Measurements from ENCODE around the gene DPH7.

DPH7 gene

DNA sequence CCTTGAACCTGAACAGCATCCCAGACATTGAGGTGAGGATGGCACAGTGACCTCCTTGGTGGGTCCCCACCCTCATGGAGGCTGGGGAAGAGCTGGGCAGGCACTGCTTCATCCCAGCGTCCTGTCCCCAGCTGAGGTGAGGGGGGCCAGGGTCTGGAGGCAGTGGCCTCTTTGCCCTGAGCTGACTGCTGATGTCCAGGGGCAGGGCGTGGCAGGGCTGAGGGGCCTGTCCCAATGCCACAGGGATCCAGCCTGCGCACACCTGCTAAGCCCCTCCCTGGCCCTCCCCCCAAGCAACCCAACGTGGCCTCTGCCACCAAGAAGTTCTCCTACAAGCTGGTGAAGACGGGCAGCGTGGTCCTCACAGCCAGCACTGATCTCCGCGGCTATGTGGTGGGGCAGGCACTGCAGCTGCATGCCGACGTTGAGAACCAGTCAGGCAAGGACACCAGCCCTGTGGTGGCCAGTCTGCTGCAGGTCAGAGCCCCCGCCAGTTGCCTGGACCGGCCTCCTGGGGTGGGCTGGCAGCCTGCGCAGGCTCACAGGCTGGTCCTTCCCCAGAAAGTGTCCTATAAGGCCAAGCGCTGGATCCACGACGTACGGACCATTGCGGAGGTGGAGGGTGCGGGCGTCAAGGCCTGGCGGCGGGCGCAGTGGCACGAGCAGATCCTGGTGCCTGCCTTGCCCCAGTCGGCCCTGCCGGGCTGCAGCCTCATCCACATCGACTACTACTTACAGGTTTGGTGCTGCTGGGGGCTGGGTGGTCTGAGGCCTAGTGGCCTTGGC is 35.2 kb upstream of the DPH7 start:
- TF ChIP-seq POLR2A (IDR thresholded peaks at IDR 0.05; ENCODE audit: extremely low read depth, insufficient read length) = no peak
- TF ChIP-seq, protein P1, sequence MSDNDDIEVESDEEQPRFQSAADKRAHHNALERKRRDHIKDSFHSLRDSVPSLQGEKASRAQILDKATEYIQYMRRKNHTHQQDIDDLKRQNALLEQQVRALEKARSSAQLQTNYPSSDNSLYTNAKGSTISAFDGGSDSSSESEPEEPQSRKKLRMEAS (IDR thresholded peaks at IDR 0.05; ENCODE audit: low read depth, low read length) = no peak
- TF ChIP-seq, protein P2, sequence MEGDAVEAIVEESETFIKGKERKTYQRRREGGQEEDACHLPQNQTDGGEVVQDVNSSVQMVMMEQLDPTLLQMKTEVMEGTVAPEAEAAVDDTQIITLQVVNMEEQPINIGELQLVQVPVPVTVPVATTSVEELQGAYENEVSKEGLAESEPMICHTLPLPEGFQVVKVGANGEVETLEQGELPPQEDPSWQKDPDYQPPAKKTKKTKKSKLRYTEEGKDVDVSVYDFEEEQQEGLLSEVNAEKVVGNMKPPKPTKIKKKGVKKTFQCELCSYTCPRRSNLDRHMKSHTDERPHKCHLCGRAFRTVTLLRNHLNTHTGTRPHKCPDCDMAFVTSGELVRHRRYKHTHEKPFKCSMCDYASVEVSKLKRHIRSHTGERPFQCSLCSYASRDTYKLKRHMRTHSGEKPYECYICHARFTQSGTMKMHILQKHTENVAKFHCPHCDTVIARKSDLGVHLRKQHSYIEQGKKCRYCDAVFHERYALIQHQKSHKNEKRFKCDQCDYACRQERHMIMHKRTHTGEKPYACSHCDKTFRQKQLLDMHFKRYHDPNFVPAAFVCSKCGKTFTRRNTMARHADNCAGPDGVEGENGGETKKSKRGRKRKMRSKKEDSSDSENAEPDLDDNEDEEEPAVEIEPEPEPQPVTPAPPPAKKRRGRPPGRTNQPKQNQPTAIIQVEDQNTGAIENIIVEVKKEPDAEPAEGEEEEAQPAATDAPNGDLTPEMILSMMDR (IDR thresholded peaks at IDR 0.05; ENCODE audit: low read depth, low read length) = no peak
- TF ChIP-seq MYC (IDR thresholded peaks at IDR 0.05; ENCODE audit: low read depth, low read length) = no peak
- no peak overlapping the region for H3K4me3 ChIP-seq (ENCODE audit: low read depth, low read length)
- DNase-seq (ENCODE audit: low read depth) = no peak

DNA sequence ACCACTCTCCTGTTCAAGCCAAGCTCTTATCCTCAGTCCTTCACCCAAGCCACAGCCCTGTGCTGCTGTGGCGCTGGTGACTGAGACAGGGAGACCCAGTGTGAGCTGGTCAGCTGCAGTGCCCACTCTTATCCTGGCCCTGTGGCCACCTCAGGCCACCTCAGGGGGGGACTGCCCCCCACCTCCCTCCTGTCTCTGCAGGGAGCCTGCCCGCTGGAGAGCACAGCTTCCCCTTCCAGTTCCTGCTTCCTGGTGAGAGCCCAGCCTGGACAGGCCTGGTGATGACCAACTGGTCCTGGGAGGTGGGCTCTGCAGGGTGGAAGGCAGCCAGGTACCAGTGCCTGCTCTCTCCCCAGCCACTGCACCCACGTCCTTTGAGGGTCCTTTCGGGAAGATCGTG is 34.5 kb upstream of the DPH7 start:
- no peak for DNase-seq (ENCODE audit: low read depth)
- H3K4me3 ChIP-seq (ENCODE audit: low read depth, low read length) = no peak overlapping the region
- TF ChIP-seq, protein P2 (IDR thresholded peaks at IDR 0.05; ENCODE audit: low read depth, low read length) = no peak
- TF ChIP-seq, protein P1 (IDR thresholded peaks at IDR 0.05; ENCODE audit: low read depth, low read length) = no peak
- TF ChIP-seq POLR2A (IDR thresholded peaks at IDR 0.05; ENCODE audit: extremely low read depth, insufficient read length) = no peak
- TF ChIP-seq MYC (IDR thresholded peaks at IDR 0.05; ENCODE audit: low read depth, low read length) = no peak

DNA sequence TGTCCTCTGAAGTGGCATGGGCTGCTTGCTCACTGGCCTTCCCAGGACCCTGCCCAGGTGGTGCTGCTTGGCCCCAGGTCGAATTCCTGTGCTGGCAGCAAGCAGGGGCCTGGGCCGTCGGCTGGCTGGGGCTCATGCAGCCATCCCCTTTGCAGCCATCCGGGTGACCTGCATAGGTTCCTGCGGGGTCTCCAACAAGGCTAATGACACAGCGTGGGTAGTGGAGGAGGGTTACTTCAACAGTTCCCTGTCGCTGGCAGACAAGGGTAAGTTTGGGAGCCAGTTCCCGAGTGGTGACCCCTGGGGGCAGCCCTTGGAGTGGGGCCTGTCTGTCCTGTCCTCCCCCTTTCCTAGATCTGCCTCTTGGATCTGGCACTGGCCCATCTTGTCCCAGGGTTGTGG is 34.0 kb upstream of the DPH7 start:
- TF ChIP-seq POLR2A (IDR thresholded peaks at IDR 0.05; ENCODE audit: extremely low read depth, insufficient read length) (no peak), MYC (IDR thresholded peaks at IDR 0.05; ENCODE audit: low read depth, low read length) (no peak)
- TF ChIP-seq, protein P2 (IDR thresholded peaks at IDR 0.05; ENCODE audit: low read depth, low read length) = no peak
- TF ChIP-seq, protein P1 (IDR thresholded peaks at IDR 0.05; ENCODE audit: low read depth, low read length) = no peak
- DNase-seq (ENCODE audit: low read depth) = no peak
- no peak overlapping the region for H3K4me3 ChIP-seq (ENCODE audit: low read depth, low read length)

DNA sequence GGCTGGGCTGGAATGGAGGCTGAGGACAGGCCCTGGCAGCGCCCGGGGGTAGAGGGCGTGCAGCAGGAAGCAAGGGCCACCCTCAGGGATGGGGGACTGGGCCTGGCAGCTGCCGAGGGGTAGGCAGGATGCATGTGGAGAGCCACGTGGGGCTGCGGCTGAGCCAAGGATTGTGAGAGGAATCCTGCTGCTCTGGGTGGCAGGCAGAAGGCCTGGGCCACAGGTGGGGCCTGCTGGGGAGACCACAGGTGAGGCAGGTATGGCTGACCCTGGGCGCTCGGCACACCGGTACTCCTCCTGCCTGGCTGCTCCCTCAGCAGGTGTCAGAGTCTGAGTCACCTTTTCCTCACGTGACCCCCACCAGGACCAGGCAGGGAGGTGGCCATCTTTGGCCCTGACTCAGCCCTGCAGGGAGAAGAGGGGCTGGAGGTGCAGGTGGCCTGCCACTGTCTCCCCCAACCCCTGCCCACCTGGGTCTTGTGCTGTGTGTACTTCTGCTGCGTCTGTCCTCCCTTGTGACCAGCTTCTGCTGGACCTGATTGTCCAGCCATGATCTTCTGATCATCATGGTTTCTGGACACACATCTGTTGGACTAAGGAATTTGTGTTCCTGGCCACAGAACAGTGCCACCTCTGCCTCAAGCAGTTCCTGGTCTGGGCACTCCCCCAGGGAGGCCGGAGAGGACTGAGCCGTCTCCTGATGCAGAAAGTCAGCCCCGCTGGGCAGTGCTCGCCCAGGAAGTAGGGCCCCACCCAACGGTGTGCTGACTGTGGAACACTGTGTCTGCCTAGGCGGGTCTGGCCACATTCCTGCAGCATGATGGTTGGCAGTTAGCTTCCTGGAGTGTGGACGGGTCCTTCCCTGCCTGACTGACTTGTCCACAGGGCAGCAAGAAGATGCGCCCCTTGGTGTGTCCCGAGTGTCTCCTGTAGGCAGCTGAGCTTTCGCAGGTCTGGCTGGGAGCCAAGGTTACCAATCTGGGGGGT is 33.2 kb upstream of the DPH7 start:
- no peak overlapping the region for H3K4me3 ChIP-seq (ENCODE audit: low read depth, low read length)
- no peak for DNase-seq (ENCODE audit: low read depth)
- TF ChIP-seq POLR2A (IDR thresholded peaks at IDR 0.05; ENCODE audit: extremely low read depth, insufficient read length) = no peak
- TF ChIP-seq, protein P1 (IDR thresholded peaks at IDR 0.05; ENCODE audit: low read depth, low read length) = no peak
- TF ChIP-seq, protein P2 (IDR thresholded peaks at IDR 0.05; ENCODE audit: low read depth, low read length) = no peak
- TF ChIP-seq MYC (IDR thresholded peaks at IDR 0.05; ENCODE audit: low read depth, low read length) = no peak

DNA sequence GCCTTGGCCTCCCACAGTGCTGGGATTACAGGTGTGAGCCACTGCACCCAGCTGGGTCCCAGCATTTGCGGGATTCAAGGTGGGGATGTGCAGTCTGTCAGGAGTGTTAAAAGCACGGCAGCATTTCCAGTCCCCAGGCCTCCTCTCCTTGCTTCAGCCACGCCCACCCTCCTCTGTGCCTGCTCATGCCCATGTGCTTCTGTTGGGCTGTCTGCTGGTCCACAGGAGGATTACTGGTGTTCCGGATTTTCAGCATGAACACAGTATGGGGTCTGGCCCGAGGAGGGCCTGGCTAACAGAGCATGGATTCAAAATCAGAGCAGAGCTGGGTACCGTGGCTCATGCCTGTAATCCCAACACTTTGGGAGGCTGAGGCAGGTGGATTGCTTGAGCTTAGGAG is 32.2 kb upstream of the DPH7 start:
- no peak overlapping the region for H3K4me3 ChIP-seq (ENCODE audit: low read depth, low read length)
- no peak for TF ChIP-seq MYC (IDR thresholded peaks at IDR 0.05; ENCODE audit: low read depth, low read length)
- TF ChIP-seq, protein P1 (IDR thresholded peaks at IDR 0.05; ENCODE audit: low read depth, low read length) = no peak
- no peak for TF ChIP-seq POLR2A (IDR thresholded peaks at IDR 0.05; ENCODE audit: extremely low read depth, insufficient read length)
- TF ChIP-seq, protein P2 (IDR thresholded peaks at IDR 0.05; ENCODE audit: low read depth, low read length) = no peak
- no peak for DNase-seq (ENCODE audit: low read depth)
